NCI-H146 treated with DMSO at 0.1 percent for 48 hours (cell line): ENCODE results near the gene PSME1.

Experiments
- DNase-seq: peaks from one replicate; lab custom pipeline; 2025; ENCODE audit not compliant: unreplicated experiment; lab: John Stamatoyannopoulos, UW

PSME1 gene

GRCh38 chr14:24127673-24128072 lies 8.3 kb upstream of the PSME1 start:
- DNase-seq: no peak

DNA sequence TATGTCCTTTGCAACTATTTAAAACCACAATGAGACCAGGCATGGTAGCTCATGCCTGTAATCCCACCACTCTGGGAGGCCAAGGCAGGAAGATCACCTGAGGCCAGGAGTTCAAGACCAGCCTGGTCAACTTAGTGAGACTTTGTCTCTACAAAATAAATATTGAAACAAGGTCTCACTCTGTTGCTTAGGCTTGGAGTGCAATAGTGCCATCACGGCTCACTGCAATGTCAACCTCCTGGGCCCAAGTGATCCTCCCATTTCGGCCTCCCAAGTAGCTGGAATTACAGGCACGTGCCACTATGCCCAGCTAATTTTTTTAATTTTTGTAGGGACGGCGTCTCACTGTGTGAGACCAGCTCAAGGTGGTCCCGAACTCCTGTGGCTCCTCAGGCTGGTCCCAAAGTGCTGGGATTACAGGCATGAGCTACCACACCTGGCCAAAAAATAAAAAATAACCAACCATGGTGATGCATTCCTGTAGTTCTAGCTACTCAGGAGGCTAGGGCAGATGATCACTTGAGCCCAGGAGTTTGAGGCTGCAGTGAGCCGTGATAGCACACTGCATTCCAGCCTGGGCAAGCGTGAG lies 6.5 kb upstream of the PSME1 start:
- no peak for DNase-seq

DNA sequence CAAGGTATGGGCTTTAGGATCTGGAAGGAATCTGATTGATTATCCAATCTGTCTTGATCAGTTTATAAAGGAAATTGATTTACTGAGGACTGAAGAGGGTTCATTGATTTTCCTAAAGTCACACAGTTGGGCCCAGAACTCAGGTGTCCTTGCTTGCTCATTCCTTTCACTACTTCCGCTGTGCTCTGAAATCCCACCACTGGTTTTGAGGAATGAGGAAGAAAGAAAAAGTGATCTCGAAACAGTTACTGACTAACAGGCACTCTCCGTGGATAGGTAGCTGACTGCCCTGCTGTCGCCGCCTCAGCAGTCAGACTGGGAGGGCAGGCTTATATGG lies 5.6 kb upstream of the PSME1 start, which contains the start of gene FITM1:
Gene FITM1, plus strand, starts transcription at position 280 of the 337 bp plus-strand sequence. CDS start 905 bp downstream, outside the sequence.
- DNase-seq: no peak

DNA sequence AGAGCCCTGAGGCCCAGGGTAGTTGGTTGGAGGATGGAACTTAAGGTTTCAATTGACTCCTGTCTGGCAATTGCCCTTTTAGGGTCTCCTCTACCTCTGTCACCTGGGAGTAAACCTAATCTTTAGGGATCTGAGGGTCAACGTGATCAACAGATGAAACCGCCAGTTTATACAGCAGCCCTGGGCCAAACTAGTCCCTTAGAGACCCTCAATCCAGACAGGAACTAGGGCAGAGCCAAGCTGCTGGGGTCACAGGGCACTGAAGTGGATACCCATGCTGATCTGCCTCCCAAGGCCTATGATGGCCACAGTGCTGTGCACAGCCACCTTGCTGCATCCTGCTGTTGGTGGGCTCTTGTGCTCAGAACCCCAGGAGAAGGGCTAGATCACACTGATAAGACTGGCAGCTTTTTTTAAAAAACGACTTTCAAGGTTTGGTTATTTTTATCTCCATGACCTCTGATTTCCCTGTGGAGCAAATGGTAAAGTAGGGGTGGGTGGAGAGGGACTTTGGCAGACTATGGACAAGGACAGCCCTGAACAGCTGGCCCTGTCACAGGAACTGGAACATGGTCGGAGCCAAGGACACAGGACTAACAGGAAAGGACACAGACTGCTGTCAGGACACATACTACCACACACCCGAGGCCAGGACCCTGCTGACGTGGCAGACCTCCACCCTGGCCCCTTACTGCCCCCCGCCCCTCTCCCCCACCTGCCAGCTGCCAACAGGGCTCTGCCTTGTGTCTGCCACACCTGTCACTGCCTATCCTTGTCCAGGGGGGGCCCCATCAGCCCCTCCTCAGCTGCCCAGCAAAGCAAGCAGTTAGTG lies 5.1 kb upstream of the PSME1 start:
- DNase-seq: no peak

DNA sequence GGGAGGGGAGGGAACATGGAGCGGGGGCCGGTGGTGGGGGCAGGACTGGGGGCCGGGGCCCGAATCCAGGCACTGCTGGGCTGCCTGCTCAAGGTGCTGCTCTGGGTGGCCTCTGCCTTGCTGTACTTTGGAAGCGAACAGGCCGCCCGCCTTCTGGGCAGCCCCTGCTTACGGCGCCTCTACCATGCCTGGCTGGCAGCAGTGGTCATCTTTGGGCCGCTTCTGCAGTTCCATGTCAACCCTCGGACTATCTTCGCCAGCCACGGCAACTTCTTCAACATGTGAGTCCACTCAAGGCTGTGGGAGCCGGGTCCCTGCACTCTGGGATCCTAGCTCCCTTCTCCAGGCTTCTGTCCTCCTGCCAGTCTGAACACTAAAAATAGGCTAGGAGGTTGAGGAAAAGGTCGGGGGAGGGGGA lies 4.4 kb upstream of the PSME1 start:
- no peak for DNase-seq

DNA sequence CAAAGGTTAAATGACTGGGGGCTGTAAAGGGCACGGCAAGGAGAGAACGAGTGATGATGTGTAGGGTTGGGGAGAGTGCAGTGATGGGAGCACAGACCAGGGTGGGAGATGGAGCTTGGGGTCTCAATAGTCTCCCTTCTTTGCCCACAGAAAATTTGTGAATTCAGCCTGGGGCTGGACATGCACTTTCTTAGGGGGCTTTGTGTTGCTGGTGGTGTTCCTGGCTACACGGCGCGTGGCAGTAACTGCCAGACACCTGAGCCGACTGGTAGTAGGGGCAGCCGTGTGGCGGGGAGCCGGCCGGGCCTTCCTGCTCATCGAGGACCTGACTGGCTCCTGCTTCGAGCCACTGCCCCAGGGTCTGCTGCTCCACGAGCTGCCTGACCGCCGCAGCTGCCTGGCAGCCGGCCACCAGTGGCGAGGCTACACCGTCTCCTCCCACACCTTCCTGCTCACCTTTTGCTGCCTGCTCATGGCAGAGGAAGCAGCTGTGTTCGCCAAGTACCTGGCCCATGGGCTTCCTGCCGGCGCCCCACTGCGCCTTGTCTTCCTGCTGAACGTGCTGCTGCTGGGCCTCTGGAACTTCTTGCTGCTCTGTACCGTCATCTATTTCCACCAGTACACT lies 3.8 kb upstream of the PSME1 start:
- peak; percentile 39 for DNase-seq

DNA sequence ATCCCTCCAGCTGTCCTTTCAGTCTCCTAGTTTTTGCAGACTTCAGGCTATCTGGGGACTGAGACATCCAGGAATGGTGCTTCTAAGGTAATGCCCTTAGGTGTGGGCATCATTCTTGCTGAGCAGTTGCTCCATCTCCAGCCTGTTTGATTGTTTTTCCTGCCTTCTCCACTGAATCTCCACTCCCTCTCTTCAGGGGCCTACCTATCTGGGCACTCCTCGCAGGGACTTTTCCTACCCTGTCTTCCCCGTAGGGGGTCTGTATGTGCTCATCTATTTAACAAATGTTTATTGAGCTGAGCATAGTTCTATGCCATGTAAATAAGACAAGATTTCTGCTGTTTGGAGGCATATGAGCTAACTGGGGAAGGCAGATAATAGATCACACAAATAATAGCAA lies 3.0 kb upstream of the PSME1 start:
- DNase-seq: no peak

DNA sequence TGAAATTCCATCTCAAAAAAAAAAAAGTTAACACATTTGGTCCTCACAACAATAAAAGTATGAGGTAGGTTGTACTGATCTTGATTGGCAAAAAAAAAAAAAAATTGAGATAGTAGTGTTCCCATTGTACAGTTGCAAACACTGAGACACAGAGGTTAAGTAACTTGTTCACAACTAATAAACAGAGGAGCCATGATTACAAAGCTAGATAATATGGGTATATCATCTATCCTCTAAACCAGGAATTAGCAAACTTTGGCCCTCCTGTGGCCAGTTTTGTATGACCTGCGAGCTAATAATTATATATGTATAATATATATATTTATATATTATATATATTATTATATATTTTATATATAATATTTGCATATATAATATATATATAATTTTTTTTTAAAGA lies 2.3 kb upstream of the PSME1 start:
- DNase-seq: no peak

- DNase-seq: no peak
Measured at GRCh38 chr14:24135584-24135833, 485 bp upstream of the PSME1 start.

DNA sequence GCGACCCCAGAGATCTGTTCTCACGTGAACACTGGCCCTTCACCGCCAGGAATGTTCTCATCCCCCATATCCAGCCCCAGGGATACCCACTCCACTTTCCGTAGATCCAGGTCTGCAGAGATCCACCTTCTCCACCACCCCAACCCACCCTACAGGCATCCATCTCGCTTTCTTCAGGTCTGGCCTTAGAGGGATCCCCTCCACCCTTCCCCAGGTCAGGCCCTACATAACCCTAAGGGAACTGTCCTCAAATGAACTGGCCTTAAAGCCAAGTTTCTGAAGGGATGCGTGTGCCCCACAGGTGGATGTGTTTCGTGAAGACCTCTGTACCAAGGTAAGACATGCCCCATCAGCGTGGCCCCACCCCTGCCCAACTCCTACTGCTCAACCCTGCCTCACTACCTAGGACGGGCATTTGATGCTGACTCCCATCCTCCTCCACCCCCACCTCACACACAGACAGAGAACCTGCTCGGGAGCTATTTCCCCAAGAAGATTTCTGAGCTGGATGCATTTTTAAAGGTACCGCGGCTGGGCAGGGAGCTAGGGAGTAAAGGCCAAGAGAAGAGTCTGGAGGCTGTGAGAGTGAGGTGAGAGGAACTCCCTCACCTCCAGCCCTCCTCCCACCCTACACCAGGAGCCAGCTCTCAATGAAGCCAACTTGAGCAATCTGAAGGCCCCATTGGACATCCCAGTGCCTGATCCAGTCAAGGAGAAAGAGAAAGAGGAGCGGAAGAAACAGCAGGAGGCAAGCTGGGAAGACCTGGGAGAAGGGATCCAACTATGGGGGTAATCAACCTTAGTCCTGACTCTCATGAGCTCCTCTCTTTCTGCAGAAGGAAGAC lies 912 bp downstream of the PSME1 start:
- DNase-seq: no peak

DNA sequence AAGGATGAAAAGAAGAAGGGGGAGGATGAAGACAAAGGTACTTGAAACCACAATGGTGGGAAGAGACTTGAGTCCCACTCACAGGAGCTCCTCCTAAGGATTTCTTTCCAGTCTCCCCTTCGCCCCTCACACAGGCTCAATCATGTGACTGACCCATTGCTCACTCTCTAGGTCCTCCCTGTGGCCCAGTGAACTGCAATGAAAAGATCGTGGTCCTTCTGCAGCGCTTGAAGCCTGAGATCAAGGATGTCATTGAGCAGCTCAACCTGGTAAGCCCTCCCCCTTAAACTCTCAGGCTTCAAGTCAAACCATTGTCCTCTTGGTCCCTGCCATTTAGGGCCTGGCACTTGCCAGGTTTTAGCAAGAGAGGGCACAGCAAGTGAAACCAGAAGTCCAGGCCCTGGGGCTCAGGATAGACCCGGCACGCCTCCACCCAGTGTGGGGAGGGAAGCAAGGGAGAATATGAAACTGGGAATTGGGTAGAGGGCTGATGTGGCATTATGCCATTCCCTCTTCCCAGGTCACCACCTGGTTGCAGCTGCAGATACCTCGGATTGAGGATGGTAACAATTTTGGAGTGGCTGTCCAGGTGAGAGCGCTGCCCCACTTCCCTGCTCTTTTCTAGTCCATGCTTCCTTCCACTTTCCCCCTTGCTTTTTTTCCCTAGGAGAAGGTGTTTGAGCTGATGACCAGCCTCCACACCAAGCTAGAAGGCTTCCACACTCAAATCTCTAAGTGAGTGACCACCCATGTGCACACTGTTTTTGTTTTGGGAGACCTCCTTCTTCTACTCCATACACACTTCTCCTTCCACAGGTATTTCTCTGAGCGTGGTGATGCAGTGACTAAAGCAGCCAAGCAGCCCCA lies 1.8 kb downstream of the PSME1 start:
- DNase-seq: no peak

DNA sequence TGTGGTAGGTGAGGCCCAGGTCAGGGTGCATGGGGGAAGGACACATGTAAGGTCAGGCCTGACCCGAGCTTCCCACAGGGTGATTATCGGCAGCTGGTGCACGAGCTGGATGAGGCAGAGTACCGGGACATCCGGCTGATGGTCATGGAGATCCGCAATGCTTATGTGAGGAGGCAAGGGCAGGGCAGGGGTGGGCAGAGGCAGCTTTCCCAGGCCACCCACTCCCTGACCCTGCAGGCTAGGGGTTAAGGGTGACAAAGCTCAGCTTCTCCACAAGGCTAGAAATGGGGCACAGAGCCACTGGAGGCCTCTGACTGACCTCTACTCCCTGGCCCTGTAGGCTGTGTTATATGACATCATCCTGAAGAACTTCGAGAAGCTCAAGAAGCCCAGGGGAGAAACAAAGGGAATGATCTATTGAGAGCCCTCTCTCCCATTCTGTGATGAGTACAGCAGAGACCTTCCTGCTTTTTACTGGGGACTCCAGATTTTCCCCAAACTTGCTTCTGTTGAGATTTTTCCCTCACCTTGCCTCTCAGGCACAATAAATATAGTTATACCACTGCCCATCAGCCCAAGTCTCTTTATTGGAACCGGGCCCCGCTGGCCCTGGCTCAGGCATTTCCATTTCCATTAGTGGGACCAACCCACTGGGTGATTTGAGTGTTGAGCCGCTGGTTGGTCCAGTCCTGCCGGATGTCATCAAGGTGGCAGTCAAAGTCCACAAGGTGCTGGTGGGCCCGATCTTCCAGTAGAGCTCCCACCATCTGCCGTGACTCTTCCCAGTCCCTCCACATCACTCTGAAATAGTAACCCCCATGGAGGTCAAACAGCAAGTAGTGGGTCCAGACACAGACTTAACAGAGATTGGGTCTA lies 2.6 kb downstream of the PSME1 start:
- DNase-seq: no peak

GRCh38 chr14:24139272-24139934 lies 3.4 kb downstream of the PSME1 start:
- no peak for DNase-seq

- peak; percentile 98 for DNase-seq
Measured at GRCh38 chr14:24141097-24141880, 5.3 kb downstream of the PSME1 start, which contains the start of gene EMC9. Gene EMC9 (minus strand): TSS chr14:24141591. CDS start chr14:24141304, 287 bp downstream.

GRCh38 chr14:24143511-24143910 lies 7.5 kb downstream of the PSME1 start:
- no peak for DNase-seq

GRCh38 chr14:24144451-24144850 lies 8.5 kb downstream of the PSME1 start:
- no peak for DNase-seq

DNA sequence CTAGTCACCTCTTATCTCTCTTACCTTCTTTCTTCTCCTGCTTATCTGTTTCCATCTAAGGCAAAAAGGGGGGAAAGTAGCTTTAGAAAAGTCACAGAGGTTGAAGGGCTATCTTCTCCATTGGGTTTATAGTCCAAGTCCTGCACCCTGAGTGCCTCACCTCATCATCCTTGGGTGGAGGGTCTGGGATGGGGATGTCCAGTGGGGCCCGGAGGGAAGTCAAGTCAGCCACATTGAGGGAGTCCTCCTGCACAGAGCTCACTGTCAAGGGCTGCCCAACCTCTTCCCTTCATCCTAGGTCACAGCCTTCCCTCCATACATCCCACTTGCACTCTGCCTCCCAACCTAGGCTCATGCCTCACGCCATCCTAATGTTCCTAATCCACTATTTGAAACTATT lies 9.2 kb downstream of the PSME1 start:
- no peak for DNase-seq

DNA sequence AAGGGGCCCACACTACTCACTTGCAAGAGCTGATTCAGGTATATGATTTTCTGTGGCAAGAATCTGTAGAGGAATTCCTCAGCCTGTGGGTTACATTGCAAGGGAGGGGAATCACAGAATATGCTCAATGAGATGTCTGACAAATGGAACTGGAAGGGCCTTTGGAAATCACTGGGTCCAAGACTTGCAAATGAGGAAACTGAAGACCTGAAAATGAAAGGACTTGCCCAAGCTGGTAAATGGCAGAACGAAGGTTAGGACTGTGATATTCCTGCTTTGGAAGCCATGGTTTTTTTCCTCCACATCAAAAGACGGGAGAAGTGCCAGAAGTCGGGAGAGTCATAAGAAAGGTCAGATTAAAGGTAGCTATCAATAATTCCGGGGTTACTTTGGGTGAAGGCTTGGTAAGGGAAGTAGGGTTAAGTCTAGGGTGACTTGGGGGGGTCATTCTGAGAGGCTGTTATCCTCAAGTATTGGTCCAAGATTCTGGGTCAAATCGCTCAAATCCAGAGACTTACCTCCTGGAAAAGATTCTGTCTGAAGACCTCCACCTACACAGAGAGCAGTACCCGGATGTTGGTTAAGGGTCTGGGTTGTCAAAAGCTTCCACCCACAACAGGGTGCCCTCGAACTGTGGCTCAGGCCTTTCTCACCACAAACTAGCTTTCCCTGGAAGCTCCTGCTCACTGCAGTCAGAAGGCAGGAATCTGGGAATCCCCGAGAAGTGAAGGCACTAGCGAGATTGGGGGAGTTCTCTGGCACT lies 9.9 kb downstream of the PSME1 start:
- DNase-seq: no peak
